ENCODE measurements around the gene GTF2H1. TPM values are rescaled to one million over a fixed set of nuclear protein-coding genes. Genes with fewer than 3 reads are reported as not detected.

GTF2H1 gene
- total RNA-seq, 1 experiment from 2014 or later = 39.4 TPM

DNA sequence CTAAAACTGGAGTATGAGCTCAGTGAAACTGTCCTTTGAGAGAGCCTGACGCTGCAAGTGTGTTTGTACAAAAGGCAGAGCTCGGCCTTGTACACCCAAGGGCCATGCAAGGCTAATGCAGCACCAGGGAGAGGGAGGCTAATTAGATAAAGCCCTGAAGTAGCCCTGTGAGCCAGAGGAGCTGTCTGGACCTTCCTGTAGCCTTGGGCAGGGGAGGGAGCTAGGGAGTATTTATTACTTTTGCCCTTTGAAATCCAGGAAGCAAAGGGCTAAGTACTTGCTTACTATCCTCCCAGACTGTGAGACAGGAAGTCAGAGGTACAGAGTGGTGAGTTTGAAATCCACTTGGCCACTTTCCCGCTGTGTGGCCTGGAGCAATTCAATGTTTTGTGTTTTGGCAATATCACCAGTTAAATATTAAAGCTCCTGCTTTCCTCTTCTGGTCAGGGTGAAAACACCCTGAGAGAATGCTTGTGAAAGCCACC, 61.8 kb downstream of the GTF2H1 start:
- H2BK5ac ChIP-seq (ENCODE audit: insufficient read length, low read length) = no peak overlapping the region
- H4K5ac ChIP-seq (ENCODE audit: insufficient read length, low read depth, low read length) = no peak overlapping the region
- no peaks in the 10 kb centered on the region for H3K79me2 ChIP-seq (ENCODE audit: insufficient read depth, low read length)
- no peak for DNase-seq
- H3K14ac ChIP-seq (ENCODE audit: insufficient read depth, low read length) = no peak overlapping the region; the same call in 1 of the 2 replicates
- H4K20me1 ChIP-seq (ENCODE audit: control insufficient read depth, insufficient read depth, insufficient read length) = no peaks in the 10 kb centered on the region
- no peak overlapping the region for H2BK120ac ChIP-seq (ENCODE audit: low read depth, low read length, poor library complexity, severe bottlenecking)
- WGBS (ENCODE audit: extremely low coverage, insufficient read length, low lambda C conversion rate) = no CpG with 5 or more reads among the region's 3 CpGs
- H2BK20ac ChIP-seq (ENCODE audit: low read depth, low read length, poor library complexity, severe bottlenecking) = no peak overlapping the region
- no peak overlapping the region for H3K4ac ChIP-seq (ENCODE audit: low read depth, low read length)
- Mint-ChIP-seq H3K27me3 (ENCODE audit: low read depth) (no peaks in the 10 kb centered on the region; the same call in 1 of the 2 replicates), H3K9me3 (no peaks in the 10 kb centered on the region), H3K4me3 (no peak overlapping the region), H3K27ac (peak overlapping the region in 1 of 3 experiments; percentile 85; a peak in 2 of 7 replicates), H3K4me1 (peaks cover 4 to 9% of the 10 kb centered on the region in 2 experiments; a peak in 2 of 4 replicates), H3K36me3 (ENCODE audit: insufficient read depth in 1 of 3, low read depth in 3 of 3) (no peaks in the 10 kb centered on the region)
- H3K18ac ChIP-seq (ENCODE audit: insufficient read length, low read depth, low read length) = no peak overlapping the region
- H3K4me2 ChIP-seq (ENCODE audit: insufficient read depth, insufficient read length, low read length) = no peak overlapping the region
- TF ChIP-seq, protein P1, sequence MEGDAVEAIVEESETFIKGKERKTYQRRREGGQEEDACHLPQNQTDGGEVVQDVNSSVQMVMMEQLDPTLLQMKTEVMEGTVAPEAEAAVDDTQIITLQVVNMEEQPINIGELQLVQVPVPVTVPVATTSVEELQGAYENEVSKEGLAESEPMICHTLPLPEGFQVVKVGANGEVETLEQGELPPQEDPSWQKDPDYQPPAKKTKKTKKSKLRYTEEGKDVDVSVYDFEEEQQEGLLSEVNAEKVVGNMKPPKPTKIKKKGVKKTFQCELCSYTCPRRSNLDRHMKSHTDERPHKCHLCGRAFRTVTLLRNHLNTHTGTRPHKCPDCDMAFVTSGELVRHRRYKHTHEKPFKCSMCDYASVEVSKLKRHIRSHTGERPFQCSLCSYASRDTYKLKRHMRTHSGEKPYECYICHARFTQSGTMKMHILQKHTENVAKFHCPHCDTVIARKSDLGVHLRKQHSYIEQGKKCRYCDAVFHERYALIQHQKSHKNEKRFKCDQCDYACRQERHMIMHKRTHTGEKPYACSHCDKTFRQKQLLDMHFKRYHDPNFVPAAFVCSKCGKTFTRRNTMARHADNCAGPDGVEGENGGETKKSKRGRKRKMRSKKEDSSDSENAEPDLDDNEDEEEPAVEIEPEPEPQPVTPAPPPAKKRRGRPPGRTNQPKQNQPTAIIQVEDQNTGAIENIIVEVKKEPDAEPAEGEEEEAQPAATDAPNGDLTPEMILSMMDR (conservative IDR thresholded peaks at IDR 0.05) = no peak
- no peaks in the 10 kb centered on the region for H3K4me1 ChIP-seq (ENCODE audit: insufficient read depth, low read length)
- no peak overlapping the region for H3T11ph ChIP-seq (ENCODE audit: low read length)
- no peak overlapping the region for H4K91ac ChIP-seq (ENCODE audit: insufficient read length, low read depth, low read length)
- H3K56ac ChIP-seq (ENCODE audit: insufficient read length, low read depth, low read length) = no peak overlapping the region
- no peak overlapping the region for H3K27ac ChIP-seq (ENCODE audit: insufficient read length, low read depth, low read length)
- H3K23me2 ChIP-seq (ENCODE audit: insufficient read length, low read depth, low read length, poor library complexity, severe bottlenecking) = no peaks in the 10 kb centered on the region
- no peak overlapping the region for H2BK12ac ChIP-seq (ENCODE audit: insufficient read length, low read depth, low read length)
- no peaks in the 10 kb centered on the region for H3K27me3 ChIP-seq (ENCODE audit: insufficient read depth, low read length)
- no peak overlapping the region for H4K8ac ChIP-seq (replicated peaks; ENCODE audit: insufficient read length, low read depth, low read length)
- no peak overlapping the region for H2AFZ ChIP-seq (ENCODE audit: low read length)
- H3K9me3 ChIP-seq (ENCODE audit: control insufficient read depth, low read depth, low read length) = no peaks in the 10 kb centered on the region
- H2AK5ac ChIP-seq (ENCODE audit: insufficient read length, low read length) = no peak overlapping the region
- H3K23ac ChIP-seq (ENCODE audit: insufficient read length, low read depth, low read length) = no peak overlapping the region
- no peaks in the 10 kb centered on the region for H3K79me1 ChIP-seq (ENCODE audit: insufficient read depth, low read depth, low read length, poor library complexity, severe bottlenecking)
- H3K9ac ChIP-seq (ENCODE audit: extremely low read depth, insufficient read length, low read length) = no peak overlapping the region
- no peak overlapping the region for H2BK15ac ChIP-seq (ENCODE audit: low read depth, low read length)

All from H9 (cell line).